Omental fat pad (tissue), 4 donors: ENCODE data around the gene SKOR2. TPM values are rescaled to one million over a fixed set of nuclear protein-coding genes. Genes with fewer than 3 reads are reported as not detected.

ENCODE experiments used
- ATAC-seq: fragments of 150-250 bp; one replicate; pipeline ENCODE4 v1.9.1; 2016; ENCODE audit warnings: mild to moderate bottlenecking, moderate library complexity; ENCODE audit not compliant: low FRiP score
- DNase-seq: peaks from one replicate; pipeline ENCODE4 v3.0.0-alpha.2; 2019; ENCODE audit warnings: low spot score
- total RNA-seq, 4 donors: library from RNA; depleted of rRNA; stranded (reverse); fragments of >200 nt; gene quantifications; one replicate each; pipeline ENCODE4 v1.1.0, GENCODE V29; 2016
- TF ChIP-seq, protein P1 (sequence below), 3 donors: fragments of 450-650 bp; IDR thresholded peaks; one replicate each; pipeline ENCODE4 v1.5.1; 2016 to 2017; ENCODE audit warnings: antibody characterized with exemption in 3 of 3, mild to moderate bottlenecking in 3 of 3, moderate library complexity in 2 of 3

SKOR2 gene
- total RNA-seq, 4 donors from 2014 or later, result not detected

DNA sequence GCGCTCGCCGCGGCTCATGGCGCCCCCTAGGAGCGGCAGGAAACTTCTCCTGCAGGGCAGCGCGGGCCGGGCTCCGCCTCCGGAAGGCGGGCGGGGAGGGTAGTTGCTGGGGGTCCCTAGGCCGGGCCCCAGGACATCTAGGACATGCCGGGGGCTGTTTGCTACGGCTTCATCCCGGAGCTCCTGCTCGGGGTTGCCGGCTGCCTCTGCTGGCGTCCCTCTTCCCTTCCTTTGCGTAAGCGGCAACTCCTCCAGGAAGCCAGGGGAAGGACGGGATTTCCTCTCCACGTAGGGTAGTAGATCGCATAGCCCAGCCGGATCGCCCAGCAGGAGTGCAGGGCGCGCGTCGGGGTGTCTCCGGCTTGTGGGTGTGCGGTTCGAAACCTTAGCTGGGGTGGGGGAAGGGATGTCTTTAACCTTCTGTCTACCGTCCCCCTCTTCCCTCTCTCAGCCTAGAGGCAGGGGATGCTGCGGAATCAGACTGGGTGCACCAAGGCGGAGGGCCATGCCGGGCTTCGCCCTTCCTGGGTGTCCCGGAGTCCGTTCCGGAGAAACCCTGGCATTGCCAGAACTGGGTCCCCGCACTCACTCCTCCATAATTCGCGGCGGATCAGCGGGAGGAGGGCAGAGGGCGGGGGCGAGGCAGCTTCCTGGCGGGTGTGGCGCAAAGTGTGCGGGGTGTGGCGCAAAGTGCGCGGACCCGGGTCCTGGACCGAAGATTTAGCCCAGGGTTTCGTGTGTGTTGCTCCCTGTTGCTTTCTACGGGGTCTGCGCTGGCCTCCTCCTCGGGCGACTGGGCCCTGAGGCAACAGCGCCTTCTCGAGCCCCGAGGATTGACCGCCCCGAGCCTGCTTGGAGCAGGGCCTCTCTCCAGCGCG is 12.2 kb upstream of the SKOR2 start:
- no peak for ATAC-seq
- TF ChIP-seq, protein P1, sequence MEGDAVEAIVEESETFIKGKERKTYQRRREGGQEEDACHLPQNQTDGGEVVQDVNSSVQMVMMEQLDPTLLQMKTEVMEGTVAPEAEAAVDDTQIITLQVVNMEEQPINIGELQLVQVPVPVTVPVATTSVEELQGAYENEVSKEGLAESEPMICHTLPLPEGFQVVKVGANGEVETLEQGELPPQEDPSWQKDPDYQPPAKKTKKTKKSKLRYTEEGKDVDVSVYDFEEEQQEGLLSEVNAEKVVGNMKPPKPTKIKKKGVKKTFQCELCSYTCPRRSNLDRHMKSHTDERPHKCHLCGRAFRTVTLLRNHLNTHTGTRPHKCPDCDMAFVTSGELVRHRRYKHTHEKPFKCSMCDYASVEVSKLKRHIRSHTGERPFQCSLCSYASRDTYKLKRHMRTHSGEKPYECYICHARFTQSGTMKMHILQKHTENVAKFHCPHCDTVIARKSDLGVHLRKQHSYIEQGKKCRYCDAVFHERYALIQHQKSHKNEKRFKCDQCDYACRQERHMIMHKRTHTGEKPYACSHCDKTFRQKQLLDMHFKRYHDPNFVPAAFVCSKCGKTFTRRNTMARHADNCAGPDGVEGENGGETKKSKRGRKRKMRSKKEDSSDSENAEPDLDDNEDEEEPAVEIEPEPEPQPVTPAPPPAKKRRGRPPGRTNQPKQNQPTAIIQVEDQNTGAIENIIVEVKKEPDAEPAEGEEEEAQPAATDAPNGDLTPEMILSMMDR (IDR thresholded peaks at IDR 0.05), result no peak

DNA sequence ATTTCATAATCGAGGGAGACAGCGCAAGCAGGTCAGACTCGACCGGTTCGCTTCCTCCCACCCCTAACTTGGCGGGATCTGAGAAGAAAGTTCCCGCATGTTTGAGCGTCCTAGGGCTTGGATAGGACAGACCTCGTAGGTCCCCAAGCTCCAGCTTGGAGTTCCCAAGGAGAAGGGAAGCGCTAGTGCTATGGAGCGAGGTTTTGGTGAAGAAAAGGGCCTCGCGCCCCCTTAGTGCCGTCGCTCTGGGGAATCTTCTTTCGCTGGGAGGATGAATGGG is 11.6 kb upstream of the SKOR2 start:
- TF ChIP-seq, protein P1 (IDR thresholded peaks at IDR 0.05), result no peak
- DNase-seq (no peak), ATAC-seq (no peak)

More for the DNA sequence above, 12.2 kb upstream of the SKOR2 start:
- no peak for DNase-seq

DNA sequence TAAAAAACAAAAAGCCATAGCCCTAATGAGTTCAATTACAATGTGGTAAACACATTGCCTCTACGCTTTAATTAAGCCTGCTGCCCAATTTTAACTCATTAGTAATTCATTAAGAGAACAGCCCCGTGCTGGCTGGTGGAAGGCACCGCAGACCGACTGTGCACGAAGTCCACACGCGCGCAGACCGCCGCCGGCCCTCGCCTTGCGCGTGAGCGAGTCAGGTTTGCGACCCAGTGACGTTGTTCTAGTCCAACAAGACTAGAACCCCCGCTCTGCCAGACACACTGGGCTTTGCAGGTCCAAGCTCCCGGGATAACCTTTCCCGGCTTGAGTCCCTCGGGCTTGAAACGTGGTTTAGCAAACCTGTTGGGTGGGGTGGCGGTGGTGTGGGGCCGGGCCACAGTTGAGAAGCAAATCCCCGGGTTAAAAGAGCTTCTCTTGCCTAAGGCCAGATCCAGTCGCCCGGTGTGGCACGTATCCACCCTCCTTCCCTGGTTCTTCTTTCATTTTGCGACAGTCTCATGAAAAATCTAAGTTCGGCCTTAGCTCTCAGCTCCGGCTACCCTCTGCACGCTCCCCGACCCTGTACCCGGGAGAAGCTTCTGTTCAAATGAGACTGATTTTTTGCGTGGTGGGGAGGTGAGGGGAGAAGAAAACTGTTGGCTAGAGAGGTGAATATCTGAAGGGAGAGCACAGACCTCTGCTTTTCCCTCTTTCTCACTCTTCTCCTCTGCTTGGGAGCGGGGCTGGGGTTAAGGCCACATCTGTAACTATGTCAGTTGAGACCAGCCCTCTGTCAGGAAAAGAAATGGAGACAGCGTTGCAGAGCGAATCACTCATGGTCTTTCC is 11.1 kb upstream of the SKOR2 start:
- ATAC-seq (no peak), DNase-seq (no peak)
- TF ChIP-seq, protein P1 (IDR thresholded peaks at IDR 0.05), result no peak

DNA sequence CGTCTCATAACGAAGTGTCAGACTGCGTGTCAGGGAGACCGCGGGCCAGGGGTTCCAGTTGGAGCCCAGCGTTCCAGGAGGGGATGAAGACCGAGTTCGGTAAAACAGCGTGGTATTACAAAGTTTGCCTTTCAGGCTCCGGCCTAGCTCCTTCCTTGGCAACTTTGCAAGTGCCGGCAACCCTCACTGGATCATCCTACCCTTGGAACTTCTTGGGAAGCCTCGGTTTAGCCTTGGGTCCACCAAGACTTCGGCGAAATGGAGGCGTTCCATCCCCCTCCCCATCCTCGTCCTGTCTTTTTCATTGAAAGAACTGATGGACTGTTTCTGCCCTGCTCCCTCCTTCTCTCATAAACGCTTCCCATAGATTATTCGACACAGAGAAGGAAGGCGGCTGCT is 10.4 kb upstream of the SKOR2 start:
- DNase-seq (no peak), ATAC-seq (no peak)
- TF ChIP-seq, protein P1 (IDR thresholded peaks at IDR 0.05), result no peak

DNA sequence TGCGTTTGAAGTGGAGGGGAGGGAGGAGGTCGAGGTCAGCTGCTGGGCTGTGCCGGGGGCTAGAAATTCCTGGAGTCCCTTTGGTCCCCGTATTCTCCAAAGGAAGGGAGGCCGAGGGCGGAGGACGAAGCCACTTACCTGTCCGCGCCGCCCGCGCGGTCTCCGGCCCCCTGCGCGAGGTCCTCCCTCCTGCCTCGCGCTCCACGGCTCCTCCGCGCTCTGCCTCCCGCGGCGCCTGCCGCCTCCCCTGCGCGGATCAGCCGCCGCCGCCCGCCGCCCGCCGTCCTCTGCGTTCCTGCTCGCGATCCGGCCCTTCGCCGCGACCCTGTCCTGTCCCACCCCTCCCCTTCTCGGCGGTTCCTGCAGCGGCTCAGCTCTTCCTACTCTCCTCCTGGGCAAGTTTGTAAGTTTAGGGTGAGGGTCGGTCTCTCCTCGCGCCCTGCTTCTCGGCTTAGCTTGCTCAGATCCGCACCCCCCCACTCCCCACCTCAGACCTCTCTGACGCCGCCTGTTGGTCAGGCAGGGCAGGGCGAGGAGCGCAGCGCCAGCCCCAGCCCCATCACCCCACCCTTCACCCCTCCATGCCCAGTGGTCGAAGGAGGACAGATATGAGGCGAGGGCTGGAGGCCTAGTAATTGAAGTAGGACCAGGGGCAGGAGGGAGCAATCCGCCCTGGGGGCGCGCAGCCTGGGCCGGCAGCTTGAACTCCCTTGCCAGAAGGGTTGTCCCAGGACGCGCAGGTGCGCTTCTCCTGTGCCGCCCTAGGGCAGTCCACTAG is 9.7 kb upstream of the SKOR2 start:
- TF ChIP-seq, protein P1 (IDR thresholded peaks at IDR 0.05), result no peak
- ATAC-seq (no peak), DNase-seq (no peak)

DNA sequence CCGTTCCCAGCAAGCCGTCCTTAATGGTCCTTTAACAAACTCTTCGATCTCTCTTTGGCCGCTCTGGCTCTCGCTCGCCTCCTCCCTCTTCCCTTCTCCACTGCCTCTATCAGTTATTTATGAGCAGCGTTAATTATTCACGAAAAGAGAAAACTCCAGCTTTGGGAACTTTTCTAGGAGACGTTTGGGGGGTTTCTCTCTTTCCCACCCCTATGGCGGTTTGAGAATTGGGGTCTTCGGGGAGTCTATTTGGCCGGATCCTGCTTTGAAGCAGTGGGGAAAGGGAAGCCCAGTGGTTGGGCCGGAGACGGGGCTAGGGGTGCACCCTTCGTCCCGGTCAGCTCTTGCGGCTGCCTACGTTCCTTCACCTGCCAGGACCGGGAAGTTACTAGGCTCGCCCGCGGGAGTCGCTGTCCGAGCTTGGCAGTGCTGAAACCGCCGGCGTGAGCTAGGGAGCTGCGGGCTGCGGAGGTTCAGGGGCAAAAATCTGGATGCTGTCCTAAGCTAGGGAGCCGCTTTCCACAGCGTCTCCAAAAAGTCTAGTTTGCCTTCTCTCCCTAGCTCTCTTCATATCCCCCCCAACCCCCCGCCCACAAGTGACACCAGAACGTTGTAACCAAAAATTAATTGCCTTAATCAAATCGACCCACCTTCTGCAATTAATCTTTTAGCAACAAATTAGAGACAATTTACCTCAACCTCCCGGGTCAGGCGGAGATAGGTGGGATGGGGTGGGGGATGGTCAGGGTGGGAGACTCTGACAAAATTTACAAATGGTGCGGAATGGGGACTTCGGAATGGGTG is 8.9 kb upstream of the SKOR2 start:
- TF ChIP-seq, protein P1 (IDR thresholded peaks at IDR 0.05), result no peak
- ATAC-seq (no peak), DNase-seq (no peak)
